Measurements from ENCODE around the gene NRXN3. TPM values are rescaled to one million over a fixed set of nuclear protein-coding genes. Genes with fewer than 3 reads are reported as not detected.

NRXN3 gene
- total and polyA plus RNA-seq, 2 donors (not counting 1 experiment from before 2014, with no cell fraction given): 0.83 to 34.6 TPM

GRCh38 chr14:79278798-79279644, 1108.8 kb downstream of the NRXN3 start:
- no peak overlapping the region for H3K27ac ChIP-seq (ENCODE audit: insufficient read depth, low read length)
- H3K9me3 ChIP-seq (ENCODE audit: control insufficient read depth, insufficient read depth, low read depth, low read length): no peaks in the 10 kb centered on the region
- H3K36me3 ChIP-seq (ENCODE audit: control insufficient read depth, insufficient read depth, low read length): no peaks in the 10 kb centered on the region
- H3K9ac ChIP-seq (ENCODE audit: insufficient read depth, low read length): peak overlapping the region; percentile 37
- peak overlapping the region; percentile 90 for H2AFZ ChIP-seq (ENCODE audit: low read length)
- H3K4me1 ChIP-seq (ENCODE audit: control insufficient read depth, extremely low read depth, insufficient read depth, low read length): no peaks in the 10 kb centered on the region
- peak overlapping the region; percentile 56 to 66 (median 60) for H3K4me3 ChIP-seq (replicated peaks in 1 of 4; ENCODE audit: control extremely low read depth in 1 of 4, insufficient read depth in 1 of 4, low read depth in 3 of 4, low read length in 4 of 4)
- H3K4me2 ChIP-seq (ENCODE audit: extremely low read depth, insufficient read depth, low read length): peak overlapping the region; percentile 81
- no peak for TF ChIP-seq CTCF (conservative IDR thresholded peaks at IDR 0.05 in 1 of 2, IDR thresholded peaks at IDR 0.05 in 1 of 2; ENCODE audit: low read depth in 1 of 2, low read length in 2 of 2)
- peak; percentile 62 for TF ChIP-seq EZH2 (IDR thresholded peaks at IDR 0.05; ENCODE audit: low read length, missing control alignments)
- peak; percentile 83 to 96 for DNase-seq (ENCODE audit: low read depth in 2 of 2)
- no peaks in the 10 kb centered on the region for H3K79me2 ChIP-seq (ENCODE audit: control insufficient read depth, insufficient read depth, low read length)
- H4K20me1 ChIP-seq (ENCODE audit: control insufficient read depth, extremely low read depth, insufficient read depth, low read length): no peaks in the 10 kb centered on the region
- H3K27me3 ChIP-seq (ENCODE audit: control insufficient read depth, insufficient read depth, low read length): peaks cover 5% of the 10 kb centered on the region

- Histone ChIP-seq H3K9ac (ENCODE audit: insufficient read depth, low read length) (no peak overlapping the region), H2AFZ (ENCODE audit: low read length) (no peak overlapping the region), H3K9me3 (ENCODE audit: control insufficient read depth, insufficient read depth, low read depth, low read length) (no peaks in the 10 kb centered on the region), H3K4me1 (ENCODE audit: control insufficient read depth, extremely low read depth, insufficient read depth, low read length) (no peaks in the 10 kb centered on the region), H4K20me1 (ENCODE audit: control insufficient read depth, extremely low read depth, insufficient read depth, low read length) (no peaks in the 10 kb centered on the region), H3K79me2 (ENCODE audit: control insufficient read depth, insufficient read depth, low read length) (no peaks in the 10 kb centered on the region), H3K27me3 (ENCODE audit: control insufficient read depth, insufficient read depth, low read length) (peaks cover 5% of the 10 kb centered on the region), H3K27ac (ENCODE audit: insufficient read depth, low read length) (no peak overlapping the region), H3K4me3 (replicated peaks in 1 of 4; ENCODE audit: control extremely low read depth in 1 of 4, insufficient read depth in 1 of 4, low read depth in 3 of 4, low read length in 4 of 4) (peak overlapping the region; percentile 56 to 66 (median 60)), H3K36me3 (ENCODE audit: control insufficient read depth, insufficient read depth, low read length) (no peaks in the 10 kb centered on the region), H3K4me2 (ENCODE audit: extremely low read depth, insufficient read depth, low read length) (peak overlapping the region; percentile 81)
- DNase-seq (ENCODE audit: low read depth in 2 of 2): peak; percentile 6 to 18
- TF ChIP-seq CTCF (conservative IDR thresholded peaks at IDR 0.05 in 1 of 2, IDR thresholded peaks at IDR 0.05 in 1 of 2; ENCODE audit: low read depth in 1 of 2, low read length in 2 of 2) (no peak), EZH2 (IDR thresholded peaks at IDR 0.05; ENCODE audit: low read length, missing control alignments) (peak; percentile 8)
Observed at GRCh38 chr14:79279645-79280597, 1109.7 kb downstream of the NRXN3 start.

Measured in fibroblast of lung (primary cell).